GM12878 (cell line): Measurements from ENCODE around the gene MS4A4E.

ENCODE experiments used
- BHLHE40 ChIP-seq, 2 experiments: fragments of 450-650 bp in 1 of 2; IDR thresholded peaks; 2 replicates each; pipeline ENCODE4 v1.6.1; 2011 to 2017; ENCODE audit warnings: low read depth in 2 of 2, borderline replicate concordance in 1 of 2, improper control_type of control experiment in 1 of 2, low read length in 1 of 2, mild to moderate bottlenecking in 1 of 2
- CTCF ChIP-seq, 3 experiments: IDR thresholded peaks in 2 of 3; conservative IDR thresholded peaks in 1 of 3; 2 replicates each; pipeline ENCODE4 v1.5.1; 2011; ENCODE audit warnings: low read depth in 3 of 3, low read length in 3 of 3, mild to moderate bottlenecking in 3 of 3, control low read depth in 2 of 3, moderate library complexity in 2 of 3, inconsistent platforms in 1 of 3, mixed read lengths in 1 of 3; ENCODE audit not compliant: control insufficient read depth in 2 of 3, insufficient read depth in 1 of 3; ENCODE audit errors: extremely low read depth in 1 of 3
- FOXM1 ChIP-seq: IDR thresholded peaks from 2 replicates; pipeline ENCODE4 v1.6.1; 2012; ENCODE audit warnings: low read depth, mild to moderate bottlenecking, inconsistent platforms, low read length, moderate library complexity
- POLR2A ChIP-seq: IDR thresholded peaks from 2 replicates; pipeline ENCODE4 v1.6.1; 2011; ENCODE audit warnings: low read depth, mild to moderate bottlenecking, low read length
- POLR2AphosphoS5 ChIP-seq: IDR thresholded peaks from 2 replicates; pipeline ENCODE4 v1.6.1; 2011; ENCODE audit warnings: mild to moderate bottlenecking, low read length, inconsistent platforms

GRCh38 chr11:60208146-60208895 lies 34.6 kb downstream of the MS4A4E start:
- TF ChIP-seq CTCF (IDR thresholded peaks at IDR 0.05 in 2 of 3, conservative IDR thresholded peaks at IDR 0.05 in 1 of 3; ENCODE audit: control insufficient read depth in 2 of 3, extremely low read depth in 1 of 3, insufficient read depth in 1 of 3, low read depth in 3 of 3, low read length in 3 of 3) (no peak), POLR2A (no peak), BHLHE40 (IDR thresholded peaks at IDR 0.05; ENCODE audit: borderline replicate concordance in 1 of 2, low read depth in 2 of 2, low read length in 1 of 2) (no peak), POLR2AphosphoS5 (no peak), FOXM1 (no peak)
